ENCODE measurements around the gene EVX1. TPM values are rescaled to one million over a fixed set of nuclear protein-coding genes. Genes with fewer than 3 reads are reported as not detected.

Gene EVX1
- polyA plus RNA-seq, 12 donors: 0.06 TPM; not detected in 11

GRCh38 chr7:27224983-27225934 is 17.3 kb upstream of the EVX1 start:
- no peak for DNase-seq

- DNase-seq: no peak
These were observed 13.2 kb upstream of the EVX1 start for GRCh38 chr7:27229448-27229847.

- DNase-seq: no peak
These were observed 7.0 kb upstream of the EVX1 start for GRCh38 chr7:27235387-27236311.

GRCh38 chr7:27237735-27238334 is 4.8 kb upstream of the EVX1 start:
- DNase-seq: no peak

- no peak for DNase-seq
These were observed 3.6 kb upstream of the EVX1 start for GRCh38 chr7:27238979-27239386.

- no peak for DNase-seq
These were observed 3.1 kb upstream of the EVX1 start for GRCh38 chr7:27239387-27240014.

- DNase-seq: no peak
These were observed 2.4 kb upstream of the EVX1 start for GRCh38 chr7:27240015-27240731.

GRCh38 chr7:27241189-27242056 is 1.2 kb upstream of the EVX1 start:
- no peak for DNase-seq

- DNase-seq: no peak
These were observed 448 bp upstream of the EVX1 start for GRCh38 chr7:27242154-27242553.

GRCh38 chr7:27243340-27244163 is 950 bp downstream of the EVX1 start:
- DNase-seq: no peak

GRCh38 chr7:27244488-27245123 is 2.0 kb downstream of the EVX1 start:
- no peak for DNase-seq

GRCh38 chr7:27245124-27245797 is 2.7 kb downstream of the EVX1 start:
- DNase-seq: no peak

GRCh38 chr7:27245798-27246691 is 3.4 kb downstream of the EVX1 start:
- no peak for DNase-seq

GRCh38 chr7:27247000-27247399 is 4.4 kb downstream of the EVX1 start:
- no peak for DNase-seq

GRCh38 chr7:27247452-27248426 is 5.1 kb downstream of the EVX1 start:
- DNase-seq: no peak

GRCh38 chr7:27248427-27248806 is 5.8 kb downstream of the EVX1 start:
- no peak for DNase-seq

All from muscle of arm (tissue), 12 donors.